H1 (cell line): Measurements from ENCODE around the gene TBC1D28. TPM values are rescaled to one million over a fixed set of nuclear protein-coding genes. Genes with fewer than 3 reads are reported as not detected.
"Not testable (repeated sequence)": the region's sequence is repeated elsewhere in the genome, so short reads cannot be mapped to it uniquely, and the experiment has no call there.

Source experiments
- CTCF ChIA-PET: fragments of 300-600 bp; sonication (Branson Sonifier 250); formaldehyde crosslinking; loops from one replicate; lab custom pipeline; 2021; ENCODE audit not compliant: partially characterized antibody; lab: Charles Lee
- POLR2A ChIA-PET: fragments of 300-600 bp; sonication (Branson Sonifier 250); formaldehyde crosslinking; loops from one replicate; lab custom pipeline; 2021; ENCODE audit warnings: inconsistent platforms; ENCODE audit not compliant: partially characterized antibody; lab: Charles Lee
- DNase-seq, 2 experiments: peaks; one replicate each; pipeline versions ENCODE4 v3.0.0 to v3.0.0-alpha.2; 2010 to 2022; ENCODE audit warnings: low spot score in 2 of 2, low read depth in 1 of 2, mixed read lengths in 1 of 2
- FAIRE-seq: peaks from 2 replicates; lab custom pipeline; 2011; peaks lifted over from hg19 to GRCh38; lab: Jason Lieb, UNC
- H2AFZ ChIP-seq: 2 replicates; pipeline ENCODE4 v1.8.1; 2012; ENCODE audit warnings: low read length, inconsistent platforms
- H2AK5ac ChIP-seq: 2 replicates; pipeline ENCODE4 v1.6.1; 2013; ENCODE audit warnings: low read depth, low read length
- H2BK120ac ChIP-seq: replicated peaks from 2 replicates; pipeline ENCODE3; 2013; ENCODE audit warnings: low read depth, low read length, inconsistent platforms
- H2BK12ac ChIP-seq: 2 replicates; pipeline ENCODE4 v1.6.1; 2013; ENCODE audit warnings: low read depth, low read length
- H2BK15ac ChIP-seq: 2 replicates; pipeline ENCODE4 v1.6.1; 2013; ENCODE audit warnings: low read length
- H2BK20ac ChIP-seq: 2 replicates; pipeline ENCODE4 v1.6.1; 2013; ENCODE audit warnings: low read length
- H2BK5ac ChIP-seq: 2 replicates; pipeline ENCODE4 v1.6.1; 2013; ENCODE audit warnings: low read depth, low read length
- H3K14ac ChIP-seq: 2 replicates; pipeline ENCODE4 v1.6.1; 2013; ENCODE audit warnings: inconsistent platforms; ENCODE audit not compliant: insufficient read length
- H3K18ac ChIP-seq: 2 replicates; pipeline ENCODE4 v1.6.1; 2013; ENCODE audit warnings: low read length; ENCODE audit errors: extremely low read depth
- H3K23ac ChIP-seq: 2 replicates; pipeline ENCODE4 v1.6.1; 2013; ENCODE audit warnings: inconsistent platforms; ENCODE audit not compliant: insufficient read length
- H3K23me2 ChIP-seq: 2 replicates; pipeline ENCODE4 v1.6.1; 2013; ENCODE audit warnings: low read depth, low read length
- H3K27ac ChIP-seq: 2 replicates; pipeline ENCODE4 v1.6.1; 2011; ENCODE audit warnings: low read depth, low read length, inconsistent platforms
- H3K27me3 ChIP-seq, 4 experiments: replicated peaks in 1 of 4; 1 replicate in 1 of 4; 2 replicates in 3 of 4; pipeline versions ENCODE4 v1.6.1 to v1.8.1; 2011 to 2013; ENCODE audit warnings: low read length in 3 of 4, mild to moderate bottlenecking in 3 of 4, inconsistent platforms in 2 of 4, mixed read lengths in 2 of 4, moderate library complexity in 1 of 4; ENCODE audit not compliant: control insufficient read depth in 3 of 4, insufficient read depth in 3 of 4; ENCODE audit errors: extremely low read depth in 1 of 4
- H3K36me3 ChIP-seq, 4 experiments: 2 replicates each; pipeline versions ENCODE4 v1.6.1 to v1.8.1; 2011 to 2013; ENCODE audit warnings: mild to moderate bottlenecking in 4 of 4, low read length in 3 of 4, moderate library complexity in 2 of 4, control low read depth in 1 of 4, inconsistent platforms in 1 of 4; ENCODE audit not compliant: insufficient read depth in 4 of 4, control insufficient read depth in 2 of 4
- H3K4ac ChIP-seq: replicated peaks from 2 replicates; pipeline ENCODE3; 2013; ENCODE audit warnings: low read length, low read depth, mixed read lengths, inconsistent platforms; ENCODE audit not compliant: insufficient read length
- H3K4me1 ChIP-seq, 4 experiments: replicated peaks in 1 of 4; 1 replicate in 1 of 4; 2 replicates in 3 of 4; pipeline versions ENCODE4 v1.6.1 to v1.8.1; 2011 to 2013; ENCODE audit warnings: low read length in 3 of 4, inconsistent platforms in 2 of 4, mixed read lengths in 1 of 4; ENCODE audit not compliant: insufficient read depth in 4 of 4, control insufficient read depth in 3 of 4
- H3K4me2 ChIP-seq, 2 experiments: 2 replicates each; pipeline versions ENCODE4 v1.6.1 to v1.8.1; 2011 to 2013; ENCODE audit warnings: low read depth in 2 of 2, low read length in 2 of 2, control low read depth in 1 of 2, inconsistent platforms in 1 of 2, mild to moderate bottlenecking in 1 of 2; ENCODE audit not compliant: insufficient read depth in 1 of 2
- H3K4me3 ChIP-seq, 4 experiments: fragments of 200-600, 300-600 bp in 1 of 4; sonication (generic), shearing (Covaris generic), sonication (Bioruptor Twin) in 1 of 4; 2 replicates each; pipeline versions ENCODE4 v1.5.1 to v1.8.1; 2011 to 2016; ENCODE audit warnings: low read length in 4 of 4, low read depth in 3 of 4, control low read depth in 2 of 4, inconsistent platforms in 2 of 4, mild to moderate bottlenecking in 2 of 4, mixed read lengths in 1 of 4, moderate library complexity in 1 of 4; ENCODE audit not compliant: insufficient read depth in 2 of 4; ENCODE audit errors: extremely low read depth in 1 of 4
- H3K56ac ChIP-seq: replicated peaks from 2 replicates; pipeline ENCODE3; 2013; ENCODE audit warnings: low read depth, mild to moderate bottlenecking, mixed read lengths, low read length, inconsistent platforms; ENCODE audit not compliant: insufficient read length
- H3K79me1 ChIP-seq: 2 replicates; pipeline ENCODE4 v1.6.1; 2013; ENCODE audit warnings: low read depth, low read length, control low read depth
- H3K79me2 ChIP-seq, 2 experiments: 2 replicates each; pipeline versions ENCODE4 v1.6.1 to v1.8.1; 2012 to 2013; ENCODE audit warnings: low read length in 2 of 2, mild to moderate bottlenecking in 2 of 2, inconsistent platforms in 1 of 2; ENCODE audit not compliant: insufficient read depth in 2 of 2, control insufficient read depth in 1 of 2
- H3K9ac ChIP-seq, 4 experiments: replicated peaks in 1 of 4; 1 replicate in 1 of 4; 2 replicates in 3 of 4; pipeline versions ENCODE4 v1.6.1 to v1.8.1; 2011 to 2013; ENCODE audit warnings: low read depth in 3 of 4, low read length in 3 of 4, control low read depth in 2 of 4, mild to moderate bottlenecking in 2 of 4, moderate library complexity in 2 of 4, inconsistent platforms in 1 of 4; ENCODE audit errors: extremely low read depth in 1 of 4
- H3K9me3 ChIP-seq, 2 experiments: 2 replicates each; pipeline versions ENCODE4 v1.6.1 to v1.8.1; 2012 to 2013; ENCODE audit warnings: mild to moderate bottlenecking in 2 of 2, moderate library complexity in 2 of 2, control low read depth in 1 of 2, inconsistent platforms in 1 of 2, low read depth in 1 of 2, low read length in 1 of 2, mixed read lengths in 1 of 2; ENCODE audit not compliant: insufficient read depth in 2 of 2
- H4K20me1 ChIP-seq, 2 experiments: replicated peaks in 1 of 2; 2 replicates each; pipeline versions ENCODE3 to v1.8.1; 2011 to 2013; ENCODE audit warnings: inconsistent platforms in 2 of 2, low read length in 2 of 2, mild to moderate bottlenecking in 1 of 2; ENCODE audit not compliant: insufficient read depth in 2 of 2, control insufficient read depth in 1 of 2
- H4K5ac ChIP-seq: 2 replicates; pipeline ENCODE4 v1.6.1; 2013; ENCODE audit warnings: low read length, low read depth, mixed read lengths, inconsistent platforms; ENCODE audit not compliant: insufficient read length
- H4K8ac ChIP-seq: 2 replicates; pipeline ENCODE4 v1.8.0; 2013; ENCODE audit warnings: mild to moderate bottlenecking, moderate library complexity, low read length, inconsistent platforms; ENCODE audit not compliant: insufficient read depth; ENCODE audit errors: extremely low read depth
- H4K91ac ChIP-seq: replicated peaks from 2 replicates; pipeline ENCODE3; 2013; ENCODE audit warnings: low read length, mixed read lengths, inconsistent platforms; ENCODE audit not compliant: insufficient read length
- KDM4A ChIP-seq: IDR thresholded peaks from one replicate; pipeline ENCODE4 v1.7.1; 2012; ENCODE audit warnings: low read depth, mild to moderate bottlenecking, moderate library complexity, low read length, inconsistent platforms; ENCODE audit not compliant: severe bottlenecking
- MAX ChIP-seq: IDR thresholded peaks from 2 replicates; pipeline ENCODE4 v1.6.1; 2012; ENCODE audit warnings: inconsistent platforms
- WGBS, 2 experiments: shearing (Covaris generic) in 1 of 2; methylation state at CpG; one replicate each; pipeline versions ENCODE4 v1.1.6 to v1.1.7; 2013 to 2015; ENCODE audit warnings: low lambda C conversion rate in 2 of 2, mixed read lengths in 2 of 2, inconsistent platforms in 1 of 2, low coverage in 1 of 2, missing lambda C conversion rate in 1 of 2; ENCODE audit not compliant: insufficient replicate concordance in 2 of 2, insufficient coverage in 1 of 2, insufficient read length in 1 of 2; ENCODE audit errors: extremely low coverage in 1 of 2, missing lambda C conversion rate in 1 of 2; 5-methylcytosine and 5-hydroxymethylcytosine counted together
- polyA plus RNA-seq, 7 experiments: library from polyadenylated mRNA; depleted of rRNA in 3 of 7; stranded (reverse) in 5 of 7; unstranded in 2 of 7; fragments of >200 nt in 5 of 7; fragments of 200-250 nt in 2 of 7; gene quantifications; 1 replicate in 5 of 7; 2 replicates in 1 of 7; 4 replicates in 1 of 7; pipeline versions ENCODE4 v1.2.1 to v1.2.3, GENCODE V29; 2011 to 2013; ENCODE audit warnings: missing spikeins in 2 of 7, mixed read lengths in 2 of 7
- total RNA-seq: library from RNA; stranded (reverse); fragmentation: NEBNext Ultra II Directional; extraction: Animal tissue kit (Norgen Biotek cat#: 25700); gene quantifications from 2 replicates; pipeline ENCODE4 v1.2.1, GENCODE V29; 2021

TBC1D28 gene
- total and polyA plus RNA-seq, 2 of the 8 experiments (the other 6 are each of a cell fraction or from before 2014, with no cell fraction given) = not detected

- Histone ChIP-seq H3K4me3 (peak overlapping the region in 2 of 4 experiments; percentile 10 to 49; a peak in 4 of 8 replicates), H3K4me2 (peak overlapping the region; percentile 39 to 51; a peak in 3 of 4 replicates)
- H4K5ac ChIP-seq, H2BK20ac ChIP-seq, H3K9ac ChIP-seq, H2BK120ac ChIP-seq, H3K18ac ChIP-seq, H3K27ac ChIP-seq, H3K14ac ChIP-seq, H2AK5ac ChIP-seq, DNase-seq, H2BK12ac ChIP-seq, H3K79me1 ChIP-seq, H2BK15ac ChIP-seq, H4K20me1 ChIP-seq, H2AFZ ChIP-seq, FAIRE-seq, POLR2A ChIA-PET, H3K4me1 ChIP-seq, H3K9me3 ChIP-seq, H4K91ac ChIP-seq, H3K36me3 ChIP-seq, H2BK5ac ChIP-seq, H3K56ac ChIP-seq, CTCF ChIA-PET, H3K27me3 ChIP-seq, H3K23me2 ChIP-seq, H3K23ac ChIP-seq, H4K8ac ChIP-seq, H3K79me2 ChIP-seq, H3K4ac ChIP-seq: not testable (repeated sequence)
- TF ChIP-seq KDM4A (peak; percentile 57), MAX (0 out of 2 replicates have a peak, but pooled peaks have one; percentile 24)
- 70% methylated on average over 33 of the region's 56 CpGs; no CpG with 5 or more reads in 1 of the 2 experiments for WGBS, 2 experiments
Observed at GRCh38 chr17:18634550-18635263, 9.5 kb downstream of the TBC1D28 start.
